Kidney (tissue), 14 donors: ENCODE data around the gene OSR1. TPM values are rescaled to one million over a fixed set of nuclear protein-coding genes. Genes with fewer than 3 reads are reported as not detected.

Experiments
- DNase-seq, 5 donors: peaks; one replicate each; pipeline ENCODE4 v3.0.0-alpha.2; 2013 to 2020
- FAIRE-seq: peaks from 2 replicates; lab custom pipeline; 2012; peaks lifted over from hg19 to GRCh38; lab: Jason Lieb, UNC
- H3K27ac ChIP-seq, 2 donors: one replicate each; pipeline ENCODE4 v1.7.0; 2013; ENCODE audit warnings: low read depth in 2 of 2, low read length in 2 of 2, inconsistent platforms in 1 of 2
- H3K27me3 ChIP-seq: one replicate; pipeline ENCODE4 v1.7.1; 2013; ENCODE audit warnings: low read length, inconsistent platforms; ENCODE audit not compliant: control insufficient read depth, insufficient read depth
- H3K36me3 ChIP-seq, 3 donors: one replicate each; pipeline versions ENCODE4 v1.7.0 to v1.7.1; 2013; ENCODE audit warnings: low read length in 3 of 3, control low read depth in 1 of 3, inconsistent platforms in 1 of 3; ENCODE audit not compliant: insufficient read depth in 3 of 3, control insufficient read depth in 2 of 3
- H3K4me1 ChIP-seq, 3 donors: one replicate each; pipeline versions ENCODE4 v1.7.0 to v1.7.1; 2013; ENCODE audit warnings: low read length in 3 of 3, inconsistent platforms in 1 of 3, low read depth in 1 of 3; ENCODE audit not compliant: control insufficient read depth in 2 of 3, insufficient read depth in 2 of 3
- H3K4me3 ChIP-seq, 3 donors: one replicate each; pipeline versions ENCODE4 v1.7.0 to v1.8.1; 2013; ENCODE audit warnings: low read length in 3 of 3, control low read depth in 1 of 3, inconsistent platforms in 1 of 3
- H3K9ac ChIP-seq, 3 donors: one replicate each; pipeline versions ENCODE4 v1.7.0 to v1.7.1; 2013; ENCODE audit warnings: low read length in 3 of 3, control low read depth in 1 of 3, inconsistent platforms in 1 of 3
- H3K9me3 ChIP-seq, 3 donors: one replicate each; pipeline versions ENCODE4 v1.7.0 to v1.7.1; 2013; ENCODE audit warnings: low read length in 3 of 3, control low read depth in 1 of 3, inconsistent platforms in 1 of 3; ENCODE audit not compliant: control insufficient read depth in 2 of 3, insufficient read depth in 1 of 3
- CTCF ChIP-seq: IDR thresholded peaks from 3 replicates; pipeline ENCODE4 v1.5.1; 2012; ENCODE audit warnings: mild to moderate bottlenecking, moderate library complexity, borderline replicate concordance; ENCODE audit not compliant: insufficient read depth; ENCODE audit errors: extremely low read depth
- intact Hi-C: fragments of 100-400 bp; cut with DNase I; formaldehyde crosslinking; loops from one replicate; pipeline ENCODE4 v1.11.1; 2022
- polyA plus RNA-seq: library from polyadenylated mRNA; stranded (reverse); fragments of 350-450 nt; fragmentation: Illumina TruSeq; extraction: RNeasy Lipid Tissue Mini Kit (QIAGEN cat#74804); gene quantifications from one replicate; pipeline ENCODE4 v1.2.3, GENCODE V29; 2014; ENCODE audit warnings: low read depth, low replicate concordance; ENCODE audit not compliant: insufficient read depth
- total RNA-seq: library from RNA; stranded (reverse); fragmentation: NEBNext Ultra II Directional; extraction: Animal tissue kit (Norgen Biotek cat#: 25700); gene quantifications from one replicate; pipeline ENCODE4 v1.2.1, GENCODE V29; 2021
- donor health status: control.
- donor health status: control.
- donor health status: control.
- donor health status: control.
- donor health status: control.
- donor health status: DM: yes; HTN: yes; CAD: no.
- donor health status: Normal renal cell carcinoma (clear cell type).

The OSR1 gene
- total and polyA plus RNA-seq, 2 donors from 2014 or later: 0.99 to 1.6 TPM

- H3K27me3 ChIP-seq: peaks cover 64% of the 10 kb centered on the region
- no peaks in the 10 kb centered on the region for H3K36me3 ChIP-seq
- no peak for TF ChIP-seq CTCF
- FAIRE-seq: no peak
- H3K4me3 ChIP-seq: peak overlapping the region; percentile 43 to 67 (median 53)
- no peak overlapping the region for H3K27ac ChIP-seq
- peak in 4 of 5 donors; percentile 51 to 73 (median 54) for DNase-seq
- H3K4me1 ChIP-seq: peaks cover 0 to 21% (median 10%) of the 10 kb centered on the region in 3 donors
- intact Hi-C loops: no loop called here
- H3K9me3 ChIP-seq: no peaks in the 10 kb centered on the region
- H3K9ac ChIP-seq: peak overlapping the region in 1 of 3 donors; percentile 25
Measured at GRCh38 chr2:19356545-19357401, 1.6 kb downstream of the OSR1 start.

- no peak for FAIRE-seq
- intact Hi-C loops: no loop called here
- Histone ChIP-seq H3K36me3 (no peaks in the 10 kb centered on the region), H3K27ac (no peak overlapping the region), H3K4me1 (peaks cover 0 to 19% (median 10%) of the 10 kb centered on the region in 3 donors), H3K9me3 (no peaks in the 10 kb centered on the region), H3K4me3 (peak overlapping the region; percentile 26 to 67 (median 43)), H3K9ac (peak overlapping the region in 1 of 3 donors; percentile 25), H3K27me3 (peaks cover 62% of the 10 kb centered on the region)
- TF ChIP-seq CTCF: no peak
- DNase-seq: peak in 3 of 5 donors; percentile 42 to 53 (median 48)
Measured at GRCh38 chr2:19355931-19356544, 2.4 kb downstream of the OSR1 start.

GRCh38 chr2:19355416-19355821 is 3.0 kb downstream of the OSR1 start:
- H3K4me3 ChIP-seq: no peak overlapping the region
- DNase-seq (peak in 1 of 5 donors; percentile 12), FAIRE-seq (no peak)
- no peaks in the 10 kb centered on the region for H3K9me3 ChIP-seq
- TF ChIP-seq CTCF: no peak
- intact Hi-C loops: no loop called here
- no peaks in the 10 kb centered on the region for H3K36me3 ChIP-seq
- H3K27me3 ChIP-seq: peaks cover 55% of the 10 kb centered on the region
- peaks cover 0 to 19% (median 10%) of the 10 kb centered on the region in 3 donors for H3K4me1 ChIP-seq
- H3K27ac ChIP-seq: no peak overlapping the region
- no peak overlapping the region for H3K9ac ChIP-seq
